T-helper 1 cell treated with Interleukin-12 subunit alpha and Interleukin-12 subunit beta and Interleukin-4 antibody, amounts not matched to agents 30 μg/mL and 1 μg/mL, for 36 hours (primary cell): ENCODE measurements around the gene ELL.

Experiments
- H3K27ac Mint-ChIP-seq: one replicate; pipeline ENCODE4 v1.8.0; 2021; ENCODE audit warnings: mild to moderate bottlenecking, mixed read lengths
- H3K27me3 Mint-ChIP-seq: one replicate; pipeline ENCODE4 v1.8.0; 2021; ENCODE audit warnings: low read depth, mixed read lengths
- H3K36me3 Mint-ChIP-seq: one replicate; pipeline ENCODE4 v1.8.0; 2021; ENCODE audit warnings: low read depth, mixed read lengths
- H3K4me1 Mint-ChIP-seq: one replicate; pipeline ENCODE4 v1.8.0; 2021; ENCODE audit warnings: low read depth, mixed read lengths
- H3K4me3 Mint-ChIP-seq: one replicate; pipeline ENCODE4 v1.8.0; 2021; ENCODE audit warnings: mild to moderate bottlenecking, moderate library complexity, mixed read lengths
- H3K9me3 Mint-ChIP-seq: one replicate; pipeline ENCODE4 v1.8.0; 2021; ENCODE audit warnings: mixed read lengths

Gene ELL

GRCh38 chr19:18521692-18522123, at the start of gene ELL:
ELL (minus strand) TSS chr19:18522070; CDS start chr19:18522055, 15 bp downstream.
- peaks cover 14% of the 10 kb centered on the region for H3K4me1 Mint-ChIP-seq
- peak within 1 kb of the TSS; percentile 91 for H3K27ac Mint-ChIP-seq
- H3K27me3 Mint-ChIP-seq, result no peaks in the 10 kb centered on the region
- no peaks in the 10 kb centered on the region for H3K9me3 Mint-ChIP-seq
- peak within 1 kb of the TSS; percentile 96 for H3K4me3 Mint-ChIP-seq
- no peaks in the 10 kb centered on the region for H3K36me3 Mint-ChIP-seq

- Mint-ChIP-seq H3K4me1 (peaks cover 15% of the 10 kb centered on the region), H3K27ac (no peak overlapping the region), H3K4me3 (no peak overlapping the region), H3K9me3 (no peaks in the 10 kb centered on the region), H3K27me3 (no peaks in the 10 kb centered on the region), H3K36me3 (peaks cover 47% of the 10 kb centered on the region)
These were observed 46.5 kb upstream of the ELL start for GRCh38 chr19:18568367-18568766.

DNA sequence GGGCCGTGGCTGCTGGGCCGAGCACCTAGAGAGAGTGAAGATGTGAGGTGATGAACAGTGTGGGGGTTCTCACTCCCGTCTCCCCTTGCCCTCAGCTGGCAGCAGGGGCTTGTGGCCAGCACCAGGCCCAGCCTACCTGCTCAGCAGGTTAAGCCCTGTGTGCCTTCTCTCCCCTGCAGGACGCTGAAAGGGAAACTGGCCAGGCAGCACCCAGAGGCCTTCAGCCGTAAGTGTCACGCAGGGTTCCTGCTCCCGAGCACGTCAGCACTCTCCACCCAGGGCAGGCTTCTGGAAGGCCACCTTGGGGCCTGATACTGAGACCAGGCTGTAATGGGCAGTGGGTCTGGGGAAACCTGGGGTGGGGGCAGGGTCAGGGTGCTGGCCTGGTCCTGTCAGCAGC, 45.1 kb upstream of the ELL start:
- H3K27ac Mint-ChIP-seq, result no peak overlapping the region
- no peak overlapping the region for H3K4me3 Mint-ChIP-seq
- H3K9me3 Mint-ChIP-seq, result no peaks in the 10 kb centered on the region
- no peaks in the 10 kb centered on the region for H3K27me3 Mint-ChIP-seq
- peaks cover 5% of the 10 kb centered on the region for H3K4me1 Mint-ChIP-seq
- H3K36me3 Mint-ChIP-seq, result peaks cover 41% of the 10 kb centered on the region

GRCh38 chr19:18562086-18562485, 40.2 kb upstream of the ELL start:
- H3K9me3 Mint-ChIP-seq, result no peaks in the 10 kb centered on the region
- H3K27ac Mint-ChIP-seq, result no peak overlapping the region
- peaks cover 20% of the 10 kb centered on the region for H3K36me3 Mint-ChIP-seq
- H3K27me3 Mint-ChIP-seq, result no peaks in the 10 kb centered on the region
- no peak overlapping the region for H3K4me3 Mint-ChIP-seq
- peaks cover 20% of the 10 kb centered on the region for H3K4me1 Mint-ChIP-seq

DNA sequence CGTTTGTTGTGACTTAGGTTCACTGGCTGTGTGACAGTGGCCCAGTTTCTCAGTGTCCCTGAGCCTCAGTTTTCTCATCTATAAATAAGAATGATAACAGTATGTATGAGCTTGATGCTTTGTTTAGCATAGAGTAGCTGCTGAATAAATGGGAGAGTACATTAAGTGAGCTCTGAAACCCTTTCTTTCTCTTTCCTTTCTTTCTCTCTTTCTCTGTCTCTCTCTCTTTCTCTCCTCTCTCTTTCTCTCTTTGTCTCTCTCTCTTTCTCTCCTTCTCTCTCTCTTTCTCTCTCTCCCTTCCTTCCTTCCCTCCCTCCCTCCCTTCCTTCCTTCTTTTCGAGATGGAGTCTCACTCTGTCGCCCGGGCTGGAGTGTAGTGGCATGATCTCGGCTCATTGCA, 37.8 kb upstream of the ELL start:
- Mint-ChIP-seq H3K36me3 (peaks cover 13% of the 10 kb centered on the region), H3K4me3 (peak overlapping the region; percentile 63), H3K9me3 (no peaks in the 10 kb centered on the region), H3K27me3 (no peaks in the 10 kb centered on the region), H3K4me1 (peaks cover 18% of the 10 kb centered on the region), H3K27ac (peak overlapping the region; percentile 6)

- H3K4me1 Mint-ChIP-seq, result peaks cover 18% of the 10 kb centered on the region
- H3K36me3 Mint-ChIP-seq, result peaks cover 8% of the 10 kb centered on the region
- peak overlapping the region; percentile 93 for H3K27ac Mint-ChIP-seq
- H3K4me3 Mint-ChIP-seq, result peak overlapping the region; percentile 91
- H3K9me3 Mint-ChIP-seq, result no peaks in the 10 kb centered on the region
- no peaks in the 10 kb centered on the region for H3K27me3 Mint-ChIP-seq
These were observed 36.7 kb upstream of the ELL start for GRCh38 chr19:18558604-18559003.

DNA sequence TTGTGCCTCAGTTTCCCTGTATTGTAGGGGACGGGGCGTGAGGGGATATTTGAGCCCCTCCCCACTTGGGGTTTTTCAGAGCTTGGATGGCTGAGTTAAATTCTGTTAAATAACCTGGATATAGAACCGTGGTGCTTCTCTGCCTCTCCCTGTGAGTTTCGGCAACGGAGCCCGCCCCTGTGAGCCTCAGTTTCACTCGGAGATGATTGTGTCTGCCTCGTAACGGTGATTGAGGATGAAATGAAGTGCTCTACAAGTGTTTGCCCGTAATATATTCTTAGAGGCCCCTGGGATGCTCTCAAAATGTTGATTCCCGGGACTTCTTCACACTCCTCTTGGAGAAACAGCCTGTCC, 36.3 kb upstream of the ELL start:
- Mint-ChIP-seq H3K27ac (peak overlapping the region; percentile 93), H3K9me3 (no peaks in the 10 kb centered on the region), H3K4me3 (peak overlapping the region; percentile 91), H3K27me3 (no peaks in the 10 kb centered on the region), H3K36me3 (peaks cover 8% of the 10 kb centered on the region), H3K4me1 (peaks cover 18% of the 10 kb centered on the region)

- Mint-ChIP-seq H3K27me3 (no peaks in the 10 kb centered on the region), H3K4me1 (peaks cover 18% of the 10 kb centered on the region), H3K4me3 (peak within 1 kb of the TSS; percentile 91), H3K27ac (peak within 1 kb of the TSS; percentile 93), H3K36me3 (peaks cover 5% of the 10 kb centered on the region), H3K9me3 (no peaks in the 10 kb centered on the region)
These were observed 35.7 kb upstream of the ELL start, which contains the start of gene KXD1 for GRCh38 chr19:18557411-18558201. KXD1 (plus strand) TSS chr19:18557870; CDS start chr19:18562057, 4,187 bp downstream.

DNA sequence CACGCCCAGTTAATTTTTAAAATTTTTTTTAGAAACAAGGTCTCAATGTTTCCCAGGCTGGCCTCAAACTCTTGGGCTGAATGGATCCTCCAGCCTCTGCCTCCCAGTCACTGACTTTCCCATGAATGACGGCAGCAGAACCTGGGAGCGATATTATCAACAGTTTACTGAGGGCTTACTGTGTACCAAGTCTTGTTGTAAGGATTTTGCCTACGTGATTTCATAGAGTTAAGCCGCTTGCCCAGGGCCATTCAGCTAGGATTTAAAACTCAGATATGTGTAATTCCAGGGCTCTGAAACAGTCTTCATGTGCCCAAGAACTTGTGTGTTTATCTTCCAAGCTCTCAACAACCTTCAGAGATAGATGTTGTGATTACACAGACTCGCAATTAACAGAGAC, 29.8 kb upstream of the ELL start:
- Mint-ChIP-seq H3K27me3 (no peaks in the 10 kb centered on the region), H3K27ac (no peak overlapping the region), H3K4me1 (no peaks in the 10 kb centered on the region), H3K4me3 (no peak overlapping the region), H3K36me3 (no peaks in the 10 kb centered on the region), H3K9me3 (no peaks in the 10 kb centered on the region)

DNA sequence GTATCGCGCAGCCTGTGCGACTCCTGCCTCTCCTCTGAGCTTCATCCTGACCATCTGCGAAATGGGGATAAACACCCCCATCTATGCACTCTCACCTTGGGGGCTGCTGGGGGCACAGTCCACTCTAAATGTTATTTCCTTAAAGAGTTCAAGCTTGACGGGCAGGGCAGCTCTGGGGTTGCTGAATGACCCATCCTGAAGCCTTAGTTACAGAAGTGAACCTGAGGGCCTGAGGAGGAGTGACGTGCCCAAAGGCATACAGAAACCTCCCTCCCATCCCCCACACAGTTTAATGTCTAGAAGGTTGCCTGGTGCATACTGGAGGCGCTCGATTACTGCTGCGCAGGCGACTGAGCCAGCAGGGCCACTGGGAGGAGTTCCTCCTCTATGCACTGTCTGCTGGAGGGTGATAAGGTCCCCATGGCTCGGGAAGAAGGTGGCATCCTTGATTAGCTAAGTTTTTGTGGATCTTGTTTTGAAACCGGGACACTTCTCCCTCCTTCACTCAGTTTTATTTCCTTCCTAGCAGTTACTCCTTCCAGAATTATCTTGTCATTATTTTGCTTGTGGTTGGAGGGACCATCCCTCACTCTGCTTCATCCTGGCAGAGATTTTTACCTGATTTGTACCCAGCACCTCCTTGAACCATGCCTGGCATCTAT, 22.1 kb upstream of the ELL start:
- Mint-ChIP-seq H3K4me3 (peak overlapping the region; percentile 93), H3K9me3 (no peaks in the 10 kb centered on the region), H3K27me3 (no peaks in the 10 kb centered on the region), H3K4me1 (peaks cover 18% of the 10 kb centered on the region), H3K36me3 (peaks cover 9% of the 10 kb centered on the region), H3K27ac (peak overlapping the region; percentile 99)

GRCh38 chr19:18542941-18543813, 21.3 kb upstream of the ELL start, which contains the start of gene FKBP8:
FKBP8 (minus strand) TSS chr19:18543573; CDS start chr19:18541970, 1,603 bp downstream.
- Mint-ChIP-seq H3K27ac (peak within 1 kb of the TSS; percentile 99), H3K4me1 (peaks cover 18% of the 10 kb centered on the region), H3K4me3 (peak within 1 kb of the TSS; percentile 93), H3K27me3 (no peaks in the 10 kb centered on the region), H3K9me3 (no peaks in the 10 kb centered on the region), H3K36me3 (peaks cover 9% of the 10 kb centered on the region)

DNA sequence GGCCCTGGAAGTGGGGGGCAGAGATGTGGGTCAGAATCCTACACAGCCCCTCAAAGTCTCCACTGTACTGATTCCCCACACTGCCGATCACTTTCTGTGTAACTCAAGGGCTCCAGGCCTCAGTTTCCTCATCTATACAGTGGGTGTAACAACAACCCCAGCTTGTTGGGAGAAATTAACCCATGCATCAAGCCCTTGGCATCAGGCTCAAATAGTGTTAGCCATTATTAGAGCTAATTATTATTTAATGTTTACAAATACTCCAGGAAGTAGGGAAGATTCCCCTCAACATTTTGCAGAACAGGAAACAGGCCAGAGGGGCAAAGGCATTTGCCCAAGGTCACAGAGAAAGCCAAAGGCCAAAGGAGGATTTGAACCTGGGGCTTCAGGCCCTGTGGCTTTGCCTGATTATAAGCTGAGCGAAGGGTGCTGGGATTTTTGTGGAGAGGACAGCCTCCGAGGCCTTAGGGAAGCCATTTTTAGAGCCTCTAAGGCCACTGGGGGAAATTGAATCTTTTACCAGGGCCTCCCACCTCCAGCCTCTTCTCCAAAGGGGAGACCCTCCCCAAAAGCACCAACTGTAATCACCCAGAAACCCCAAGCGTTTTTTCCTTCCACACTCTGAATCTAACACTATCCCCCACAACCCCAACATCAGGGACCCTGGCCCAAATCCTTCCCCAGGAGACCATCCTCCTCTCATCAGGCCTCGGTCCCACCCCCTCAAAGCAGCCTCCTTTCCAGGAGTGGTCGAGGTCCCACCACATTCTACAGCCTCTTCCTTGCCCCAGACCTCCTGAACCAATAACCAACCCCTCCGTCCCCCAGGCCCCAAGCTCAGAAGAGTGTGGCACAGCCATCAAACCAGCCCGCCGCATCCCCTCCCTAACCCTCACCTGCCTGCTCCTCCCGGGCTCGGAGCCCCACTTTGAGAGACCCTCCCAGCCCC, 20.4 kb upstream of the ELL start:
- Mint-ChIP-seq H3K4me1 (peaks cover 18% of the 10 kb centered on the region), H3K9me3 (no peaks in the 10 kb centered on the region), H3K27me3 (no peaks in the 10 kb centered on the region), H3K27ac (peak overlapping the region; percentile 91), H3K36me3 (peaks cover 11% of the 10 kb centered on the region), H3K4me3 (peak overlapping the region; percentile 91)

DNA sequence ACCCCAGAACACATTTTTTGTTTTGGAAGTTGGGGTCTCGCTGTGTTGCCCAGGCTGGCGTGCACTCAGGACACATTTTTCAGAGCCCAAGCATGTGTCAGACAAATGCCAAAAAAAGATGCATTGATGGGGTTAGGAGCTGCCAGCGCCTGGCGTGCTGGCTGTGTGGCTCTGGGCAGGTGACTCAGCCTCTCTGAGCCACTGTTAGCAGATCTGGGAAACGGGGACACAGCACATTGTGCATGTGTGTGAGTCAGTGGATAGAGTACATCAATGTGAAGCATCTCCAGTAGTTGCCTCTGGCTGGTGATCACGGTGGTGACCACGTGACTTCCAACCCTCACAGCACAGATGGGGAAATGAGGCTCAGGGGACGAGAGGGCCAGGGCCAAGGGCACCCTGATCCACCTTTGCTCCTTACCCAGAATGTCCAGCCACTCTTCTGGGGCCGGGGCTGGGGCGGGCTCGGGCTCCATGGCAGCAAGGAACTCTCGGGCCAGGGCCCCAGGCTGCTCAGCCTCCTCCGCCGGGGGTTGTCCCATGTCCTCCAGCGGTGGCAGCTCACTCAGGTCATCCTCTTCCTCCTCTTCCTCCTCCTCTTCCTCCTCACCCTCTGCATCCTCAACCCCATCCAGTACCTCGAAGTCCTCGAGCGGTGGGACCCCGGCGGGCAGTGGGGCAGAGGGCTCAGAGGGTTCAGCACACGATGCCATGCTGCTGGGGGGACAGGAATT, 19.6 kb upstream of the ELL start:
- H3K4me1 Mint-ChIP-seq, result peaks cover 20% of the 10 kb centered on the region
- H3K4me3 Mint-ChIP-seq, result peak overlapping the region; percentile 14
- no peaks in the 10 kb centered on the region for H3K27me3 Mint-ChIP-seq
- no peaks in the 10 kb centered on the region for H3K9me3 Mint-ChIP-seq
- H3K27ac Mint-ChIP-seq, result no peak overlapping the region
- peaks cover 16% of the 10 kb centered on the region for H3K36me3 Mint-ChIP-seq
